K562 (cell line): Measurements from ENCODE around the gene MASP1. TPM values are rescaled to one million over a fixed set of nuclear protein-coding genes. Genes with fewer than 3 reads are reported as not detected.

Experiments used
- ATAC-seq: fragments of 200-7000 bp; cut with Tn5 transposase; 3 replicates; pipeline ENCODE4 v1.9.1; 2020; ENCODE audit warnings: moderate library complexity
- BruUV-seq: library from RNA; stranded (reverse); fragments of 400-500 nt; replicated peaks from 2 replicates; lab custom pipeline; 2021; lab: Mats Ljungman, UMichigan
- CTCF ChIA-PET: fragments of 300-600 bp; formaldehyde crosslinking; extraction: SDS; loops from one replicate; lab custom pipeline; 2021; ENCODE audit warnings: low intra/inter-chr PET ratio; lab: Yijun Ruan, JAX
- POLR2A ChIA-PET: fragments of 300-600, 350-650 bp; sonication (Branson Sonifier 250); formaldehyde crosslinking; extraction: SDS; loops from one replicate; lab custom pipeline; 2021; ENCODE audit warnings: antibody characterized with exemption, inconsistent platforms; lab: Yijun Ruan, JAX
- DNase-seq, 4 experiments: peaks; one replicate each; pipeline versions ENCODE4 v3.0.0 to v3.0.0-alpha.2; 2011 to 2018; ENCODE audit warnings: low spot score in 3 of 4, mixed read lengths in 3 of 4; ENCODE audit errors: extremely low read depth in 1 of 4
- FAIRE-seq: peaks from 2 replicates; lab custom pipeline; 2011; peaks lifted over from hg19 to GRCh38; lab: Jason Lieb, UNC
- H2AFZ ChIP-seq: 2 replicates; pipeline ENCODE4 v1.6.0; 2011; ENCODE audit warnings: low read depth, low read length, control low read depth, inconsistent platforms
- H3K27ac ChIP-seq: fragments of 200-600 bp; 3 replicates; pipeline ENCODE4 v1.8.0; 2011; ENCODE audit warnings: low read depth, mild to moderate bottlenecking, control low read depth, inconsistent platforms, low read length, moderate library complexity, mixed read lengths; ENCODE audit errors: extremely low read depth
- H3K27me3 ChIP-seq, 2 experiments: fragments of 300-600 bp in 1 of 2; 2 replicates in 1 of 2; 3 replicates in 1 of 2; pipeline versions ENCODE4 v1.6.0 to v1.8.0; 2011; ENCODE audit warnings: inconsistent platforms in 2 of 2, low read length in 2 of 2, mild to moderate bottlenecking in 1 of 2, mixed read lengths in 1 of 2, moderate library complexity in 1 of 2; ENCODE audit not compliant: control insufficient read depth in 2 of 2, insufficient read depth in 2 of 2
- H3K36me3 ChIP-seq: fragments of 300-600 bp; 3 replicates; pipeline ENCODE4 v1.8.0; 2011; ENCODE audit warnings: mild to moderate bottlenecking, low read length, inconsistent platforms; ENCODE audit not compliant: control insufficient read depth, insufficient read depth
- H3K4me1 ChIP-seq, 2 experiments: fragments of 200-600 bp in 1 of 2; replicated peaks in 1 of 2; 2 replicates in 1 of 2; 3 replicates in 1 of 2; pipeline versions ENCODE4 v1.5.1 to v1.8.0; 2011; ENCODE audit warnings: inconsistent platforms in 2 of 2, low read length in 2 of 2, mild to moderate bottlenecking in 1 of 2, mixed read lengths in 1 of 2, moderate library complexity in 1 of 2; ENCODE audit not compliant: control insufficient read depth in 2 of 2, insufficient read depth in 2 of 2
- H3K4me2 ChIP-seq: 2 replicates; pipeline ENCODE4 v1.6.1; 2011; ENCODE audit warnings: low read length, control low read depth, inconsistent platforms, mixed read lengths; ENCODE audit not compliant: insufficient read depth
- H3K4me3 ChIP-seq: fragments of 200-600 bp; sonication (generic), shearing (Covaris generic); 2 replicates; pipeline ENCODE4 v1.5.1; 2016; ENCODE audit warnings: control low read depth, inconsistent platforms
- H3K79me2 ChIP-seq: fragments of 200-600 bp; 3 replicates; pipeline ENCODE4 v1.8.0; 2011; ENCODE audit warnings: low read length, inconsistent platforms; ENCODE audit not compliant: control insufficient read depth, insufficient read depth
- H3K9ac ChIP-seq, 2 experiments: 2 replicates each; pipeline versions ENCODE4 v1.6.0 to v1.6.1; 2011; ENCODE audit warnings: low read depth in 2 of 2, low read length in 2 of 2, control low read depth in 1 of 2, inconsistent platforms in 1 of 2, mild to moderate bottlenecking in 1 of 2, mixed read lengths in 1 of 2; ENCODE audit not compliant: insufficient read depth in 1 of 2
- H3K9me1 ChIP-seq: one replicate; pipeline ENCODE4 v1.6.0; 2011; ENCODE audit warnings: inconsistent platforms, mild to moderate bottlenecking, low read length, moderate library complexity; ENCODE audit not compliant: control insufficient read depth, insufficient read depth
- H3K9me3 ChIP-seq: replicated peaks from 2 replicates; pipeline ENCODE4 v1.5.1; 2011; ENCODE audit warnings: low read depth, low read length, inconsistent platforms; ENCODE audit not compliant: control insufficient read depth, insufficient read depth
- H4K20me1 ChIP-seq: replicated peaks from 2 replicates; pipeline ENCODE4 v1.6.1; 2011; ENCODE audit warnings: low read length, inconsistent platforms, mixed read lengths; ENCODE audit not compliant: control insufficient read depth, insufficient read depth
- ARHGAP35 ChIP-seq: fragments of 450-650 bp; IDR thresholded peaks from 2 replicates; pipeline ENCODE4 v1.6.1; 2018; ENCODE audit not compliant: partially characterized antibody
- BACH1 ChIP-seq: fragments of 200-800 bp; sonication (Bioruptor generic); IDR thresholded peaks from 2 replicates; pipeline ENCODE4 v1.6.1; 2016; ENCODE audit warnings: missing genetic modification characterization, missing compliant biosample characterization
- C11orf30 ChIP-seq: fragments of 450-650 bp; IDR thresholded peaks from 2 replicates; pipeline ENCODE4 v1.6.1; 2016; ENCODE audit warnings: low read depth, mild to moderate bottlenecking
- CHD2 ChIP-seq: IDR thresholded peaks from 2 replicates; pipeline ENCODE4 v1.6.1; 2011; ENCODE audit warnings: low read depth, low read length
- FOSL1 ChIP-seq: fragments of 200-800 bp; sonication (Bioruptor generic); conservative IDR thresholded peaks from 2 replicates; pipeline ENCODE4 v1.6.1; 2016; ENCODE audit warnings: missing genetic modification characterization, missing compliant biosample characterization
- HDAC1 ChIP-seq, 2 experiments: fragments of 450-650 bp; IDR thresholded peaks; 2 replicates each; pipeline ENCODE4 v1.6.1; 2016 to 2017; ENCODE audit warnings: inconsistent platforms in 1 of 2, mild to moderate bottlenecking in 1 of 2, moderate library complexity in 1 of 2
- ILF3 ChIP-seq: fragments of 450-650 bp; IDR thresholded peaks from 2 replicates; pipeline ENCODE4 v1.6.1; 2018; ENCODE audit warnings: antibody characterized with exemption, mild to moderate bottlenecking, moderate library complexity, borderline replicate concordance
- IRF2 ChIP-seq: sonication (generic); formaldehyde crosslinking; IDR thresholded peaks from 2 replicates; pipeline ENCODE4 v1.8.1; 2022; ENCODE audit warnings: mild to moderate bottlenecking, missing genetic modification reagents
- MAFF ChIP-seq: IDR thresholded peaks from 2 replicates; pipeline ENCODE4 v1.6.1; 2012; ENCODE audit warnings: low read length, improper control_type of control experiment
- MAFG ChIP-seq: fragments of 450-650 bp; conservative IDR thresholded peaks from 2 replicates; pipeline ENCODE4 v1.6.1; 2016; ENCODE audit warnings: missing genetic modification characterization, missing compliant biosample characterization
- NFE2 ChIP-seq: IDR thresholded peaks from 2 replicates; pipeline ENCODE4 v1.6.1; 2014; ENCODE audit warnings: antibody characterized with exemption, low read depth
- ZNF146 ChIP-seq: IDR thresholded peaks from one replicate; pipeline ENCODE4 v1.6.1; 2018; ENCODE audit warnings: missing compliant biosample characterization; ENCODE audit not compliant: unreplicated experiment
- ZNF316 ChIP-seq: fragments of 450-650 bp; IDR thresholded peaks from 2 replicates; pipeline ENCODE4 v1.6.1; 2016
- WGBS: fragments of 100-300 bp; shearing (Covaris generic); methylation state at CpG from one replicate; pipeline ENCODE4 v1.1.6; 2016; ENCODE audit warnings: low coverage, mixed read lengths; ENCODE audit not compliant: insufficient coverage; ENCODE audit errors: missing lambda C conversion rate; 5-methylcytosine and 5-hydroxymethylcytosine counted together
- in situ Hi-C: fragments of 300-500 bp; cut with MboI; formaldehyde crosslinking; loops from 4 replicates; pipeline ENCODE4 v1.15.0; 2018; ENCODE audit warnings: inconsistent platforms, mixed read lengths
- intact Hi-C: fragments of 100-400 bp; cut with micrococcal nuclease; formaldehyde crosslinking; loops from 2 replicates; pipeline ENCODE4 v1.14.2; 2022
- polyA plus RNA-seq, 8 experiments: library from polyadenylated mRNA; depleted of rRNA in 4 of 8; stranded (reverse) in 5 of 8; unstranded in 3 of 8; fragments of >200 nt; fragmentation: Nextera tagmentation in 2 of 8; fragmentation: Illumina TruSeq in 1 of 8; extraction: Ambion mirVana in 2 of 8; extraction: Trizol in 1 of 8; gene quantifications; 2 replicates each; pipeline versions ENCODE4 v1.2.1 to v1.2.3, GENCODE V29; 2011 to 2014; ENCODE audit warnings: inconsistent platforms in 1 of 8, missing spikeins in 1 of 8
- total RNA-seq, 7 experiments: library from RNA; depleted of rRNA in 6 of 7; stranded (reverse); fragments of >200 nt in 6 of 7; fragmentation: Illumina TruSeq in 2 of 7; extraction: Trizol in 2 of 7; gene quantifications; 2 replicates each; pipeline versions ENCODE4 v1.2.1 to v1.2.3, GENCODE V29; 2011 to 2021; ENCODE audit warnings: low replicate concordance in 1 of 7
- TF ChIP-seq, protein P1 (sequence below): sonication (generic); formaldehyde crosslinking; IDR thresholded peaks from 2 replicates; pipeline ENCODE4 v1.8.0; 2022; ENCODE audit warnings: mild to moderate bottlenecking, missing genetic modification reagents

The MASP1 gene
- total and polyA plus RNA-seq, 9 of the 15 experiments (the other 6 are each of a cell fraction or from before 2014, with no cell fraction given), result 0.03 to 0.24 (median 0.20) TPM; not detected in 3

DNA sequence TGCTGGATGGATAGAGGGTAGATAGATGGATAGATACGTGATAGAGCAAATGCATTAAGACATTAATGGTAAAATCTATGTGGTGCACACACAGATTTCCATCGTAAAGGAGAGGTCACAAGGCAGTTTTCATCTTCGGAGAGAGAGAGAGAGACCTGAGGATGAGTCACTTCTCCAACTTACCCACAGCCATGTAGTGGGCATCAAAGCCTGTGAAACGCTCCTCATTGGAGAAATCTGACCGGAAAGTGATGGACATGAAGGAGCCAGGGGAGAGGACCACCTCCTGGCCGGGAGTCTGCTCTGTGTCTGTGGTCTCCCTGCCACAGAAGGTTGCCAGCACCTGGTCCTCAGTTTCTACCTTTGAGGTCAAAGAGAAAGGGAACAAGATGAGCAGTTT, 29.2 kb downstream of the MASP1 start:
- Histone ChIP-seq H4K20me1 (no peaks in the 10 kb centered on the region), H3K36me3 (no peaks in the 10 kb centered on the region), H3K27me3 (peaks cover 0 to 9% of the 10 kb centered on the region in 2 experiments; a peak in 1 of 5 replicates), H3K9me3 (no peaks in the 10 kb centered on the region), H3K4me1 (no peaks in the 10 kb centered on the region; a peak in 1 of 5 replicates), H3K4me2 (no peak overlapping the region), H2AFZ (no peak overlapping the region), H3K4me3 (no peak overlapping the region), H3K9ac (no peak overlapping the region), H3K9me1 (no peaks in the 10 kb centered on the region), H3K79me2 (no peaks in the 10 kb centered on the region), H3K27ac (no peak overlapping the region)
- FAIRE-seq, result no peak
- ChIA-PET POLR2A (no interaction called here), CTCF (no interaction called here)
- TF ChIP-seq FOSL1 (tag) (0 out of 2 replicates have a peak, but pooled peaks have one; percentile 32), ILF3 (no peak)
- BruUV-seq, result no TSS peak
- intact Hi-C loops, result no loop called here
- in situ Hi-C loops, result no loop called here
- 0% methylated on average over 6 of the region's 6 CpGs for WGBS
- no peak for DNase-seq
- no peak for ATAC-seq

DNA sequence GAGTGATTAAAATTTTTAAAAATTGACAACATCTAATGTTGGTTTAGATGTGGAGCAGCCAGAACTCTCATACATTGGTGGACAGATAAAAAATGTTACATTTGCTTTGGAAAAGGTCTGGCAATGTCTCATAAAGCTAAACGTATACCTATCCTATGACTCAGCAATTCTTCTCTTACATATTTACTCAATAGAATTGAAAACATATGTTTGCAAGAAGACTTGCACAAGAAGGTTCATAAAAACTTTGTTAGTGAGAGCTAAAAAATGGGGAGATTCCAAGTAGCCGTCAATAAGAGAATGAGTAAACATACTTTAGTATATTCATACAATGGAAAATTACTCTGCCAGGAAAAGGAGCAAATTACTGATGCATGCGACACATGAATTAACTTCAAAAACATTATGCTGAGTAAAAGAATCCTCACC, 30.0 kb downstream of the MASP1 start:
- 0% methylated on average over 3 of the region's 3 CpGs for WGBS
- in situ Hi-C loops, result no loop called here
- DNase-seq (no peak), FAIRE-seq (no peak), ATAC-seq (no peak)
- H3K9ac ChIP-seq, result no peak overlapping the region
- no peak overlapping the region for H3K27ac ChIP-seq
- H4K20me1 ChIP-seq, result no peaks in the 10 kb centered on the region
- intact Hi-C loops, result no loop called here
- no TSS peak for BruUV-seq
- peaks cover 0 to 9% of the 10 kb centered on the region in 2 experiments; a peak in 1 of 5 replicates for H3K27me3 ChIP-seq
- ChIA-PET POLR2A (no interaction called here), CTCF (no interaction called here)
- H3K9me1 ChIP-seq, result no peaks in the 10 kb centered on the region
- H3K4me3 ChIP-seq, result no peak overlapping the region
- H3K79me2 ChIP-seq, result no peaks in the 10 kb centered on the region
- H2AFZ ChIP-seq, result no peak overlapping the region
- H3K9me3 ChIP-seq, result no peaks in the 10 kb centered on the region
- H3K36me3 ChIP-seq, result no peaks in the 10 kb centered on the region
- H3K4me1 ChIP-seq, result no peaks in the 10 kb centered on the region; a peak in 2 of 5 replicates
- H3K4me2 ChIP-seq, result no peak overlapping the region
- TF ChIP-seq NFE2 (peak; percentile 64), ZNF146 (CRISPR knock-in tag) (peak; percentile 69), MAFF (peak; percentile 64; the same call in 1 of the 2 replicates), MAFG (tag) (peak; percentile 77), BACH1 (tag) (peak; percentile 54; the same call in 1 of the 2 replicates), HDAC1 (IDR thresholded peaks at IDR 0.05) (no peak), C11orf30 (peak; percentile 55), ARHGAP35 (no peak), ZNF316 (peak; percentile 72), CHD2 (no peak), IRF2 (CRISPR knock-in tag) (no peak)
- TF ChIP-seq, protein P1, sequence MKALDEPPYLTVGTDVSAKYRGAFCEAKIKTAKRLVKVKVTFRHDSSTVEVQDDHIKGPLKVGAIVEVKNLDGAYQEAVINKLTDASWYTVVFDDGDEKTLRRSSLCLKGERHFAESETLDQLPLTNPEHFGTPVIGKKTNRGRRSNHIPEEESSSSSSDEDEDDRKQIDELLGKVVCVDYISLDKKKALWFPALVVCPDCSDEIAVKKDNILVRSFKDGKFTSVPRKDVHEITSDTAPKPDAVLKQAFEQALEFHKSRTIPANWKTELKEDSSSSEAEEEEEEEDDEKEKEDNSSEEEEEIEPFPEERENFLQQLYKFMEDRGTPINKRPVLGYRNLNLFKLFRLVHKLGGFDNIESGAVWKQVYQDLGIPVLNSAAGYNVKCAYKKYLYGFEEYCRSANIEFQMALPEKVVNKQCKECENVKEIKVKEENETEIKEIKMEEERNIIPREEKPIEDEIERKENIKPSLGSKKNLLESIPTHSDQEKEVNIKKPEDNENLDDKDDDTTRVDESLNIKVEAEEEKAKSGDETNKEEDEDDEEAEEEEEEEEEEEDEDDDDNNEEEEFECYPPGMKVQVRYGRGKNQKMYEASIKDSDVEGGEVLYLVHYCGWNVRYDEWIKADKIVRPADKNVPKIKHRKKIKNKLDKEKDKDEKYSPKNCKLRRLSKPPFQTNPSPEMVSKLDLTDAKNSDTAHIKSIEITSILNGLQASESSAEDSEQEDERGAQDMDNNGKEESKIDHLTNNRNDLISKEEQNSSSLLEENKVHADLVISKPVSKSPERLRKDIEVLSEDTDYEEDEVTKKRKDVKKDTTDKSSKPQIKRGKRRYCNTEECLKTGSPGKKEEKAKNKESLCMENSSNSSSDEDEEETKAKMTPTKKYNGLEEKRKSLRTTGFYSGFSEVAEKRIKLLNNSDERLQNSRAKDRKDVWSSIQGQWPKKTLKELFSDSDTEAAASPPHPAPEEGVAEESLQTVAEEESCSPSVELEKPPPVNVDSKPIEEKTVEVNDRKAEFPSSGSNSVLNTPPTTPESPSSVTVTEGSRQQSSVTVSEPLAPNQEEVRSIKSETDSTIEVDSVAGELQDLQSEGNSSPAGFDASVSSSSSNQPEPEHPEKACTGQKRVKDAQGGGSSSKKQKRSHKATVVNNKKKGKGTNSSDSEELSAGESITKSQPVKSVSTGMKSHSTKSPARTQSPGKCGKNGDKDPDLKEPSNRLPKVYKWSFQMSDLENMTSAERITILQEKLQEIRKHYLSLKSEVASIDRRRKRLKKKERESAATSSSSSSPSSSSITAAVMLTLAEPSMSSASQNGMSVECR, result no peak
